GM12878 (cell line): ENCODE results near the gene NPTX1. TPM values are rescaled to one million over a fixed set of nuclear protein-coding genes. Genes with fewer than 3 reads are reported as not detected.

ENCODE experiments used
- ATAC-seq: fragments of 200-7000 bp; cut with Tn5 transposase; 3 replicates; pipeline ENCODE4 v1.9.1; 2020; ENCODE audit warnings: mild to moderate bottlenecking, moderate library complexity
- BruUV-seq: library from RNA; stranded (reverse); fragments of 400-500 nt; replicated peaks from 2 replicates; lab custom pipeline; 2021; lab: Mats Ljungman, UMichigan
- CTCF ChIA-PET: fragments of 300-600 bp; sonication (Branson Sonifier 250); formaldehyde crosslinking; extraction: SDS; loops from one replicate; lab custom pipeline; 2021; ENCODE audit warnings: inconsistent platforms; lab: Yijun Ruan, JAX
- POLR2A ChIA-PET: fragments of 350-600 bp; formaldehyde crosslinking; extraction: SDS; loops from one replicate; lab custom pipeline; 2021; ENCODE audit warnings: inconsistent platforms; lab: Charles Lee
- RAD21 ChIA-PET: fragments of 300-600 bp; sonication (Branson Sonifier 250); formaldehyde crosslinking; loops from one replicate; lab custom pipeline; 2023; ENCODE audit warnings: antibody characterized with exemption; ENCODE audit not compliant: unreplicated experiment; lab: Charles Lee
- SMC1A ChIA-PET: fragments of 300-600 bp; sonication (Branson Sonifier 250); formaldehyde crosslinking; loops from one replicate; lab custom pipeline; 2023; ENCODE audit not compliant: unreplicated experiment, uncharacterized antibody; lab: Charles Lee
- DNase-seq: peaks from one replicate; pipeline ENCODE4 v3.0.0-alpha.2; 2011; ENCODE audit warnings: low read depth, low spot score
- FAIRE-seq: peaks from 3 replicates; lab custom pipeline; 2011; peaks lifted over from hg19 to GRCh38; lab: Jason Lieb, UNC
- H2AFZ ChIP-seq: 2 replicates; pipeline ENCODE4 v1.6.0; 2011; ENCODE audit warnings: low read depth, low read length, control low read depth; ENCODE audit not compliant: control insufficient read depth
- H3K27ac ChIP-seq: 2 replicates; pipeline ENCODE4 v1.5.1; 2011; ENCODE audit warnings: control low read depth; ENCODE audit not compliant: control insufficient read depth, insufficient read depth
- H3K27me3 ChIP-seq, 2 experiments: replicated peaks in 1 of 2; 2 replicates each; pipeline versions ENCODE4 v1.6.0 to v1.6.1; 2011; ENCODE audit warnings: low read length in 1 of 2; ENCODE audit not compliant: control insufficient read depth in 2 of 2, insufficient read depth in 2 of 2
- H3K36me3 ChIP-seq, 2 experiments: 2 replicates each; pipeline ENCODE4 v1.5.1; 2011; ENCODE audit warnings: low read length in 1 of 2; ENCODE audit not compliant: control insufficient read depth in 2 of 2, insufficient read depth in 2 of 2
- H3K4me1 ChIP-seq: 2 replicates; pipeline ENCODE4 v1.6.1; 2011; ENCODE audit warnings: mild to moderate bottlenecking, low read length, moderate library complexity, mixed read lengths; ENCODE audit not compliant: control insufficient read depth, insufficient read depth
- H3K4me2 ChIP-seq: 2 replicates; pipeline ENCODE4 v1.6.0; 2011; ENCODE audit warnings: control low read depth; ENCODE audit not compliant: control insufficient read depth, insufficient read depth
- H3K4me3 ChIP-seq: fragments of 200-600 bp; sonication (generic); 2 replicates; pipeline ENCODE4 v1.5.1; 2016
- H3K79me2 ChIP-seq: 2 replicates; pipeline ENCODE4 v1.6.0; 2011; ENCODE audit warnings: low read length; ENCODE audit not compliant: control insufficient read depth, insufficient read depth
- H3K9ac ChIP-seq: 2 replicates; pipeline ENCODE4 v1.8.0; 2011; ENCODE audit warnings: low read length, control low read depth, mixed read lengths; ENCODE audit not compliant: control insufficient read depth, insufficient read depth
- H3K9me3 ChIP-seq: replicated peaks from 3 replicates; pipeline ENCODE4 v1.5.1; 2011; ENCODE audit warnings: mild to moderate bottlenecking, low read length; ENCODE audit not compliant: control insufficient read depth, insufficient read depth
- H4K20me1 ChIP-seq: 2 replicates; pipeline ENCODE4 v1.6.0; 2011; ENCODE audit not compliant: control insufficient read depth, insufficient read depth
- POLR2A ChIP-seq: IDR thresholded peaks from 2 replicates; pipeline ENCODE4 v1.6.1; 2011; ENCODE audit warnings: low read depth, mild to moderate bottlenecking, low read length
- RBBP5 ChIP-seq: fragments of 200-600 bp; sonication (generic); conservative IDR thresholded peaks from 2 replicates; pipeline ENCODE4 v1.6.1; 2016
- WGBS: methylation state at CpG from one replicate; pipeline ENCODE4 v1.1.6; 2016; ENCODE audit warnings: low lambda C conversion rate; ENCODE audit not compliant: insufficient replicate concordance, insufficient coverage; ENCODE audit errors: missing lambda C conversion rate; 5-methylcytosine and 5-hydroxymethylcytosine counted together
- in situ Hi-C: fragments of 300-500 bp; cut with MboI; formaldehyde crosslinking; loops from 9 replicates; pipeline ENCODE4 v1.14.3; 2018; ENCODE audit warnings: mixed read lengths
- intact Hi-C: fragments of 100-400 bp; cut with micrococcal nuclease; formaldehyde crosslinking; loops from one replicate; pipeline ENCODE4 v1.14.2; 2022; ENCODE audit not compliant: unreplicated experiment
- polyA plus RNA-seq, 11 experiments: library from polyadenylated mRNA; depleted of rRNA in 4 of 11; unstranded in 6 of 11; stranded (reverse) in 5 of 11; fragments of >200 nt; fragmentation: Nextera tagmentation in 4 of 11; fragmentation: Illumina TruSeq in 1 of 11; extraction: Ambion mirVana in 4 of 11; extraction: Trizol in 1 of 11; gene quantifications; 1 replicate in 1 of 11; 2 replicates in 10 of 11; pipeline versions ENCODE4 v1.2.1 to v1.2.3, GENCODE V29; 2011 to 2016; ENCODE audit warnings: inconsistent platforms in 2 of 11, missing spikeins in 2 of 11, low read depth in 1 of 11
- total RNA-seq, 4 experiments: library from RNA; depleted of rRNA in 3 of 4; stranded (reverse); fragments of >200 nt in 3 of 4; fragmentation: Illumina TruSeq in 1 of 4; extraction: Trizol in 1 of 4; gene quantifications; 2 replicates each; pipeline versions ENCODE4 v1.2.1 to v1.2.3, GENCODE V29; 2013 to 2021
- TF ChIP-seq, protein P1 (sequence below): fragments of 450-650 bp; IDR thresholded peaks from 2 replicates; pipeline ENCODE4 v1.6.1; 2016; ENCODE audit warnings: mild to moderate bottlenecking, moderate library complexity, borderline replicate concordance

NPTX1 gene
- total and polyA plus RNA-seq, 10 of the 15 experiments (the other 5 are each of a cell fraction or from before 2014, with no cell fraction given), result not detected

- ATAC-seq (no peak), DNase-seq (no peak), FAIRE-seq (no peak)
- Histone ChIP-seq H3K9me3 (no peaks in the 10 kb centered on the region), H3K4me2 (no peak overlapping the region), H3K79me2 (no peaks in the 10 kb centered on the region), H3K9ac (no peak overlapping the region), H3K4me1 (peaks cover 3% of the 10 kb centered on the region), H3K4me3 (no peak overlapping the region), H4K20me1 (no peaks in the 10 kb centered on the region), H3K27me3 (no peaks in the 10 kb centered on the region), H3K36me3 (no peaks in the 10 kb centered on the region), H2AFZ (no peak overlapping the region), H3K27ac (no peak overlapping the region)
- 42% methylated on average over 9 of the region's 9 CpGs for WGBS
- in situ Hi-C loops, result loop anchor here (5.0 kb wide), 2 partner anchors 146 to 556 kb away; no protein-coding TSS in a partner anchor
- ChIA-PET CTCF (interaction anchor here (0.8 to 5.0 kb wide), 4 partner anchors 29 to 230 kb away, joined by 3 to 61 read pairs (median 4); no protein-coding TSS in a partner anchor), RAD21 (interaction anchor here (0.8 to 2.4 kb wide), 2 partner anchors 12 to 544 kb away, joined by 3 to 22 read pairs; no protein-coding TSS in a partner anchor), POLR2A (no interaction called here), SMC1A (no interaction called here)
- intact Hi-C loops, result loop anchor here (2.0 to 10.0 kb wide), 2 partner anchors 309 to 555 kb away; no protein-coding TSS in a partner anchor
- BruUV-seq, result no TSS peak
- TF ChIP-seq RBBP5 (no peak), POLR2A (0 out of 2 replicates have a peak, but pooled peaks have one; percentile 3)
- TF ChIP-seq, protein P1, sequence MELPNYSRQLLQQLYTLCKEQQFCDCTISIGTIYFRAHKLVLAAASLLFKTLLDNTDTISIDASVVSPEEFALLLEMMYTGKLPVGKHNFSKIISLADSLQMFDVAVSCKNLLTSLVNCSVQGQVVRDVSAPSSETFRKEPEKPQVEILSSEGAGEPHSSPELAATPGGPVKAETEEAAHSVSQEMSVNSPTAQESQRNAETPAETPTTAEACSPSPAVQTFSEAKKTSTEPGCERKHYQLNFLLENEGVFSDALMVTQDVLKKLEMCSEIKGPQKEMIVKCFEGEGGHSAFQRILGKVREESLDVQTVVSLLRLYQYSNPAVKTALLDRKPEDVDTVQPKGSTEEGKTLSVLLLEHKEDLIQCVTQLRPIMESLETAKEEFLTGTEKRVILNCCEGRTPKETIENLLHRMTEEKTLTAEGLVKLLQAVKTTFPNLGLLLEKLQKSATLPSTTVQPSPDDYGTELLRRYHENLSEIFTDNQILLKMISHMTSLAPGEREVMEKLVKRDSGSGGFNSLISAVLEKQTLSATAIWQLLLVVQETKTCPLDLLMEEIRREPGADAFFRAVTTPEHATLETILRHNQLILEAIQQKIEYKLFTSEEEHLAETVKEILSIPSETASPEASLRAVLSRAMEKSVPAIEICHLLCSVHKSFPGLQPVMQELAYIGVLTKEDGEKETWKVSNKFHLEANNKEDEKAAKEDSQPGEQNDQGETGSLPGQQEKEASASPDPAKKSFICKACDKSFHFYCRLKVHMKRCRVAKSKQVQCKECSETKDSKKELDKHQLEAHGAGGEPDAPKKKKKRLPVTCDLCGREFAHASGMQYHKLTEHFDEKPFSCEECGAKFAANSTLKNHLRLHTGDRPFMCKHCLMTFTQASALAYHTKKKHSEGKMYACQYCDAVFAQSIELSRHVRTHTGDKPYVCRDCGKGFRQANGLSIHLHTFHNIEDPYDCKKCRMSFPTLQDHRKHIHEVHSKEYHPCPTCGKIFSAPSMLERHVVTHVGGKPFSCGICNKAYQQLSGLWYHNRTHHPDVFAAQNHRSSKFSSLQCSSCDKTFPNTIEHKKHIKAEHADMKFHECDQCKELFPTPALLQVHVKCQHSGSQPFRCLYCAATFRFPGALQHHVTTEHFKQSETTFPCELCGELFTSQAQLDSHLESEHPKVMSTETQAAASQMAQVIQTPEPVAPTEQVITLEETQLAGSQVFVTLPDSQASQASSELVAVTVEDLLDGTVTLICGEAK, result no peak
These were observed 50.5 kb downstream of the NPTX1 start for GRCh38 chr17:80425835-80426426.
